HepG2 (cell line): ENCODE measurements around the gene SNF8. TPM values are rescaled to one million over a fixed set of nuclear protein-coding genes. Genes with fewer than 3 reads are reported as not detected.

Experiments
- DR1 ChIP-seq: sonication (generic); formaldehyde crosslinking; IDR thresholded peaks from 2 replicates; pipeline ENCODE4 v1.8.0; 2021; ENCODE audit warnings: mild to moderate bottlenecking, missing genetic modification reagents, inconsistent platforms
- FUBP1 ChIP-seq: sonication (generic); formaldehyde crosslinking; IDR thresholded peaks from 2 replicates; pipeline ENCODE4 v1.5.1; 2020; ENCODE audit warnings: missing genetic modification reagents, mild to moderate bottlenecking, borderline replicate concordance
- GZF1 ChIP-seq: sonication (generic); formaldehyde crosslinking; IDR thresholded peaks from 2 replicates; pipeline ENCODE4 v1.5.1; 2020; ENCODE audit warnings: mild to moderate bottlenecking, missing genetic modification reagents
- HIC2 ChIP-seq: sonication (generic); formaldehyde crosslinking; IDR thresholded peaks from 2 replicates; pipeline ENCODE4 v1.9.0; 2022; ENCODE audit warnings: low read depth, missing genetic modification reagents
- JUND ChIP-seq: sonication (generic); formaldehyde crosslinking; IDR thresholded peaks from 2 replicates; pipeline ENCODE4 v1.8.0; 2022; ENCODE audit warnings: mild to moderate bottlenecking, missing genetic modification reagents
- KDM5A ChIP-seq: fragments of 200-600 bp; sonication (generic); IDR thresholded peaks from 2 replicates; pipeline ENCODE4 v1.7.0; 2018; ENCODE audit warnings: antibody characterized with exemption, mild to moderate bottlenecking, low read length, borderline replicate concordance
- NONO ChIP-seq, 2 experiments: fragments of 450-650 bp in 1 of 2; sonication (generic) in 1 of 2; formaldehyde crosslinking in 1 of 2; IDR thresholded peaks in 1 of 2; conservative IDR thresholded peaks in 1 of 2; 2 replicates each; pipeline versions ENCODE4 v1.6.1 to v1.8.0; 2017 to 2022; ENCODE audit warnings: mild to moderate bottlenecking in 1 of 2, missing genetic modification reagents in 1 of 2, moderate library complexity in 1 of 2
- ONECUT2 ChIP-seq: sonication (generic); formaldehyde crosslinking; IDR thresholded peaks from 2 replicates; pipeline ENCODE4 v1.4.0; 2020; ENCODE audit warnings: missing genetic modification reagents
- PAX8 ChIP-seq: sonication (generic); formaldehyde crosslinking; IDR thresholded peaks from 2 replicates; pipeline ENCODE4 v1.8.0; 2022; ENCODE audit warnings: mild to moderate bottlenecking, missing genetic modification reagents, borderline replicate concordance
- PHF21A ChIP-seq: sonication (generic); formaldehyde crosslinking; IDR thresholded peaks from 2 replicates; pipeline ENCODE4 v1.5.0; 2020; ENCODE audit warnings: mild to moderate bottlenecking, missing genetic modification reagents
- PTBP1 ChIP-seq: fragments of 200-400 bp; formaldehyde crosslinking; IDR thresholded peaks from 2 replicates; pipeline ENCODE4 v1.6.1; 2018; ENCODE audit warnings: low read length, low read depth; ENCODE audit not compliant: poor library complexity, severe bottlenecking
- RARA ChIP-seq: IDR thresholded peaks from 2 replicates; pipeline ENCODE4 v1.6.1; 2016; ENCODE audit warnings: missing genetic modification reagents, missing compliant biosample characterization
- SMAD1 ChIP-seq: sonication (generic); formaldehyde crosslinking; IDR thresholded peaks from 2 replicates; pipeline ENCODE4 v1.4.0; 2020; ENCODE audit warnings: missing genetic modification reagents, low read depth, mild to moderate bottlenecking, borderline replicate concordance
- SOX13 ChIP-seq, 3 experiments: fragments of 450-650 bp in 1 of 3; sonication (generic) in 1 of 3; formaldehyde crosslinking in 1 of 3; IDR thresholded peaks in 2 of 3; conservative IDR thresholded peaks in 1 of 3; 2 replicates each; pipeline versions ENCODE4 v1.5.0 to v1.6.1; 2016 to 2020; ENCODE audit warnings: antibody characterized with exemption in 1 of 3, mild to moderate bottlenecking in 1 of 3, missing compliant biosample characterization in 1 of 3, missing genetic modification reagents in 1 of 3, moderate library complexity in 1 of 3
- TEAD3 ChIP-seq: optimal IDR thresholded peaks from 2 replicates; pipeline ENCODE3; 2016; ENCODE audit warnings: borderline replicate concordance
- ZNF121 ChIP-seq: sonication (generic); formaldehyde crosslinking; IDR thresholded peaks from 2 replicates; pipeline ENCODE4 v1.5.0; 2020; ENCODE audit warnings: mild to moderate bottlenecking, missing genetic modification reagents
- ZNF691 ChIP-seq: sonication (generic); formaldehyde crosslinking; IDR thresholded peaks from 2 replicates; pipeline ENCODE4 v1.4.0; 2020; ENCODE audit warnings: missing genetic modification reagents, low read depth, mild to moderate bottlenecking, borderline replicate concordance
- ZNF737 ChIP-seq: sonication (generic); formaldehyde crosslinking; IDR thresholded peaks from 2 replicates; pipeline ENCODE4 v1.5.0; 2020; ENCODE audit warnings: missing genetic modification reagents, mild to moderate bottlenecking, borderline replicate concordance
- ZNF839 ChIP-seq: sonication (generic); formaldehyde crosslinking; IDR thresholded peaks from 2 replicates; pipeline ENCODE4 v1.4.0; 2020; ENCODE audit warnings: missing genetic modification reagents, mild to moderate bottlenecking, borderline replicate concordance
- polyA plus RNA-seq, 8 experiments: library from polyadenylated mRNA; depleted of rRNA in 3 of 8; stranded (reverse) in 7 of 8; unstranded in 1 of 8; fragments of >200 nt; fragmentation: Illumina TruSeq in 4 of 8; extraction: Trizol in 4 of 8; gene quantifications; 2 replicates each; pipeline versions ENCODE4 v1.2.1 to v1.2.3, GENCODE V29; 2011 to 2016; ENCODE audit warnings: low read depth in 4 of 8, missing spikeins in 1 of 8, mixed read lengths in 1 of 8; ENCODE audit not compliant: insufficient read depth in 1 of 8
- total RNA-seq, 5 experiments: library from RNA; depleted of rRNA; stranded (reverse); fragments of >200 nt; fragmentation: Illumina TruSeq; extraction: Trizol; gene quantifications; 2 replicates each; pipeline ENCODE4 v1.2.3, GENCODE V29; 2016; ENCODE audit warnings: low read depth in 1 of 5
- TF ChIP-seq, protein P1 (sequence below): sonication (generic); formaldehyde crosslinking; IDR thresholded peaks from 2 replicates; pipeline ENCODE4 v1.5.1; 2020; ENCODE audit warnings: missing genetic modification reagents, mild to moderate bottlenecking, borderline replicate concordance
- TF ChIP-seq, protein P2 (sequence below): sonication (generic); formaldehyde crosslinking; IDR thresholded peaks from 2 replicates; pipeline ENCODE4 v1.5.1; 2020; ENCODE audit warnings: missing genetic modification reagents, mild to moderate bottlenecking, borderline replicate concordance

Gene SNF8
- total and polyA plus RNA-seq, 2 of the 13 experiments (the other 11 are each of a cell fraction or from before 2014, with no cell fraction given), result 114 to 153 TPM

DNA sequence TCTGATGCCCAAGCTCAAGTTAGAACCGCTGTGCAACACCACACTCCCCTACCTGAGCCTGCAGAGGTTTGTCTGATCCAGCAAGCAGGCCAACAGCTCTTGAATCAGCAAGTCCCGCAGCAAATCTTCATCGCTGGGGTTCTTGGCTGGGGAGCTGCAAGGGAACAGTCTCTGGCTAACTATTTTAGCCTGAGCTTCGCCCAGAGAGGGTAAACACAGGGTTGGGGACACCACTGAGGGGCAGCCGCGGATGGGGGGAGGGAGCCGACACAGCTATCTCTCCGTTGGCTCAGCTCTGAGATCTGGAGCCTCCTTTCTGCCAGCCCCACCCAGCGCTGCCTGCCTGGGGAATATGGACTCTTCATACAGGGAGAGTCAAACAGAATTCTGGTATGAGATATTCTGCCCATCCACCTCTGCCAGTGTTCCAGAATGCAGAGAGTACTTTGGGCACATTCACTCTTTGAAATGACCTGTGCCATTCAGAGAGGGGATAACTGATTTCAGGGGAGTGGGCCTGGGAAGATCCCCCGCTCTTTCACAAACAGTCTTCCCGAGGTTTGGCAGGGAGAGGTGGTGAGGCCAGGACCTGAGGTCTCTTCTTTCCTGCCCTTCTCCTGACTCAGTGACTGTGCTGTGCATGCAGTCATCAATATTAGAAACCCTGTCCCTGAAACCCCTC is 16.3 kb upstream of the SNF8 start (continued):
- no peak for TF ChIP-seq ZNF737
- 0 out of 2 replicates have a peak, but pooled peaks have one; percentile 9 for TF ChIP-seq SOX13 (IDR thresholded peaks at IDR 0.05)
- no peak for TF ChIP-seq SOX13 (CRISPR knock-in tag; conservative IDR thresholded peaks at IDR 0.05 in 1 of 2, IDR thresholded peaks at IDR 0.05 in 1 of 2)
- no peak for TF ChIP-seq ZNF839 (CRISPR knock-in tag)
- TF ChIP-seq, protein P1, sequence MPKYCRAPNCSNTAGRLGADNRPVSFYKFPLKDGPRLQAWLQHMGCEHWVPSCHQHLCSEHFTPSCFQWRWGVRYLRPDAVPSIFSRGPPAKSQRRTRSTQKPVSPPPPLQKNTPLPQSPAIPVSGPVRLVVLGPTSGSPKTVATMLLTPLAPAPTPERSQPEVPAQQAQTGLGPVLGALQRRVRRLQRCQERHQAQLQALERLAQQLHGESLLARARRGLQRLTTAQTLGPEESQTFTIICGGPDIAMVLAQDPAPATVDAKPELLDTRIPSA (CRISPR knock-in tag), result no peak
- TF ChIP-seq SMAD1 (CRISPR knock-in tag), result no peak
- no peak for TF ChIP-seq GZF1
- TF ChIP-seq DR1 (CRISPR knock-in tag), result no peak
- TF ChIP-seq PTBP1, result no peak
- TF ChIP-seq JUND (CRISPR knock-in tag), result no peak
- TF ChIP-seq ONECUT2 (CRISPR knock-in tag), result no peak
- no peak for TF ChIP-seq ZNF121 (CRISPR knock-in tag)
- no peak for TF ChIP-seq TEAD3
- TF ChIP-seq KDM5A, result no peak; the same call in 1 of the 2 replicates
- no peak for TF ChIP-seq ZNF691 (CRISPR knock-in tag)
- no peak for TF ChIP-seq PAX8 (CRISPR knock-in tag)
- TF ChIP-seq HIC2, result no peak
- peak; percentile 33; the same call in 1 of the 2 replicates for TF ChIP-seq RARA (CRISPR knock-in tag)
- TF ChIP-seq FUBP1 (CRISPR knock-in tag), result no peak
- TF ChIP-seq NONO (IDR thresholded peaks at IDR 0.05), result no peak
- TF ChIP-seq NONO (CRISPR knock-in tag; conservative IDR thresholded peaks at IDR 0.05), result no peak
- peak; percentile 49 for TF ChIP-seq PHF21A (CRISPR knock-in tag)
- TF ChIP-seq, protein P2, sequence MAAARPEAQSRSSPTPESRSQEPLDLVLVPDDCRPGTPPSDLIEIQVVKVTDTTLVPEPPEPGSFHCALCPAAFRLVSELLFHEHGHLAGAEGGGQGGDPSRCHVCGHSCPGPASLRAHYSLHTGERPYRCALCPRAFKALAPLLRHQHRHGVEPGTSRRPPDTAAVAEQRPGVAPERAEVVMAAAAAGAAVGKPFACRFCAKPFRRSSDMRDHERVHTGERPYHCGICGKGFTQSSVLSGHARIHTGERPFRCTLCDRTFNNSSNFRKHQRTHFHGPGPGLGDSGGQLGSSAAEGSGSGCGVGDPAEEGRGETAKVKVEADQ (CRISPR knock-in tag), result 0 out of 2 replicates have a peak, but pooled peaks have one; percentile 17
